GM12872 (cell line): ENCODE measurements around the gene TPP1.
A peak's percentile ranks its signal among the peaks of the same experiment; 100 is the strongest.

ENCODE experiments used
- CTCF ChIP-seq: IDR thresholded peaks from 3 replicates; pipeline ENCODE4 v1.5.1; 2011; ENCODE audit warnings: low read depth, mild to moderate bottlenecking, low read length, moderate library complexity; ENCODE audit not compliant: insufficient read depth

The TPP1 gene

GRCh38 chr11:6619004-6619745 is at the start of gene TPP1:
Gene TPP1 (minus strand): TSS chr11:6619422. CDS start chr11:6619400, 22 bp downstream.
- no peak for TF ChIP-seq CTCF

- TF ChIP-seq CTCF, result peak; percentile 60
These were observed 48.6 kb upstream of the TPP1 start for GRCh38 chr11:6667733-6668374.

GRCh38 chr11:6666302-6667183 is 47.3 kb upstream of the TPP1 start:
- TF ChIP-seq CTCF, result no peak

- no peak for TF ChIP-seq CTCF
These were observed 45.3 kb upstream of the TPP1 start for GRCh38 chr11:6664551-6664950.

- TF ChIP-seq CTCF, result no peak
These were observed 44.7 kb upstream of the TPP1 start for GRCh38 chr11:6663794-6664469.

- TF ChIP-seq CTCF, result no peak
These were observed 41.5 kb upstream of the TPP1 start for GRCh38 chr11:6660712-6661111.
